ENCODE data around the gene WDR86.

The WDR86 gene

GRCh38 chr7:151427705-151428377 is 18.0 kb upstream of the WDR86 start:
- DNase-seq (ENCODE audit: low spot score): no peak

GRCh38 chr7:151426904-151427704 is 17.3 kb upstream of the WDR86 start:
- DNase-seq (ENCODE audit: low spot score): no peak

- DNase-seq (ENCODE audit: low spot score): no peak
These were observed 16.6 kb upstream of the WDR86 start for GRCh38 chr7:151426441-151426903.

- no peak for DNase-seq (ENCODE audit: low spot score)
These were observed 16.0 kb upstream of the WDR86 start for GRCh38 chr7:151425670-151426440.

- no peak for DNase-seq (ENCODE audit: low spot score)
These were observed 15.0 kb upstream of the WDR86 start for GRCh38 chr7:151424799-151425198.

GRCh38 chr7:151423936-151424335 is 14.1 kb upstream of the WDR86 start:
- DNase-seq (ENCODE audit: low spot score): no peak

- DNase-seq (ENCODE audit: low spot score): no peak
These were observed 13.4 kb upstream of the WDR86 start for GRCh38 chr7:151423226-151423625.

GRCh38 chr7:151422212-151422611 is 12.4 kb upstream of the WDR86 start:
- no peak for DNase-seq (ENCODE audit: low spot score)

GRCh38 chr7:151420144-151420543 is 10.3 kb upstream of the WDR86 start:
- no peak for DNase-seq (ENCODE audit: low spot score)

- no peak for DNase-seq (ENCODE audit: low spot score)
These were observed 7.1 kb upstream of the WDR86 start for GRCh38 chr7:151416941-151417315.

- no peak for DNase-seq (ENCODE audit: low spot score)
These were observed 6.5 kb upstream of the WDR86 start for GRCh38 chr7:151416112-151416940.

- DNase-seq (ENCODE audit: low spot score): no peak
These were observed 5.7 kb upstream of the WDR86 start for GRCh38 chr7:151415375-151416105.

GRCh38 chr7:151413241-151413640 is 3.4 kb upstream of the WDR86 start:
- DNase-seq (ENCODE audit: low spot score): no peak

- DNase-seq (ENCODE audit: low spot score): no peak
These were observed 2.5 kb upstream of the WDR86 start for GRCh38 chr7:151412318-151412717.

- no peak for DNase-seq (ENCODE audit: low spot score)
These were observed 1.7 kb upstream of the WDR86 start for GRCh38 chr7:151411551-151411950.

- no peak for DNase-seq (ENCODE audit: low spot score)
These were observed 860 bp upstream of the WDR86 start for GRCh38 chr7:151410405-151411390.

- DNase-seq (ENCODE audit: low spot score): no peak
These were observed 785 bp downstream of the WDR86 start for GRCh38 chr7:151408839-151409666.

GRCh38 chr7:151408498-151408838 is 1.4 kb downstream of the WDR86 start:
- no peak for DNase-seq (ENCODE audit: low spot score)

All from HuH-7.5 (cell line).